GM21576 (cell line): ENCODE results near the gene MPDZ.

Experiments used
- ATAC-seq: cut with Tn5 transposase; IDR thresholded peaks from one replicate; pipeline ENCODE4 v1.9.1; 2021; ENCODE audit warnings: mild to moderate bottlenecking, moderate library complexity; ENCODE audit not compliant: unreplicated experiment

Gene MPDZ

GRCh38 chr9:13189362-13189761 lies 90.1 kb downstream of the MPDZ start:
- no peak for ATAC-seq

GRCh38 chr9:13186774-13187173 lies 92.7 kb downstream of the MPDZ start:
- no peak for ATAC-seq

GRCh38 chr9:13186091-13186490 lies 93.4 kb downstream of the MPDZ start:
- ATAC-seq: no peak

GRCh38 chr9:13181652-13182051 lies 97.8 kb downstream of the MPDZ start:
- no peak for ATAC-seq

GRCh38 chr9:13179257-13179656 lies 100.2 kb downstream of the MPDZ start:
- no peak for ATAC-seq

GRCh38 chr9:13175732-13176131 lies 103.8 kb downstream of the MPDZ start:
- ATAC-seq: no peak

- ATAC-seq: no peak
These were observed 104.4 kb downstream of the MPDZ start for GRCh38 chr9:13174906-13175639.

- ATAC-seq: no peak
These were observed 105.9 kb downstream of the MPDZ start for GRCh38 chr9:13173553-13173952.

- no peak for ATAC-seq
These were observed 108.2 kb downstream of the MPDZ start for GRCh38 chr9:13171261-13171660.

GRCh38 chr9:13166996-13167395 lies 112.5 kb downstream of the MPDZ start:
- ATAC-seq: no peak

GRCh38 chr9:13165956-13166355 lies 113.5 kb downstream of the MPDZ start:
- no peak for ATAC-seq

GRCh38 chr9:13165236-13165945 lies 114.1 kb downstream of the MPDZ start:
- no peak for ATAC-seq

- ATAC-seq: no peak
These were observed 115.5 kb downstream of the MPDZ start for GRCh38 chr9:13163946-13164345.

- no peak for ATAC-seq
These were observed 116.2 kb downstream of the MPDZ start for GRCh38 chr9:13163287-13163686.

- ATAC-seq: no peak
These were observed 119.4 kb downstream of the MPDZ start for GRCh38 chr9:13160051-13160450.

GRCh38 chr9:13158986-13159385 lies 120.5 kb downstream of the MPDZ start:
- ATAC-seq: no peak

- ATAC-seq: no peak
These were observed 128.0 kb downstream of the MPDZ start for GRCh38 chr9:13151489-13151888.

- ATAC-seq: no peak
These were observed 130.0 kb downstream of the MPDZ start for GRCh38 chr9:13149454-13149853.

- ATAC-seq: no peak
These were observed 132.7 kb downstream of the MPDZ start for GRCh38 chr9:13146840-13147239.

GRCh38 chr9:13145340-13145739 lies 134.2 kb downstream of the MPDZ start:
- no peak for ATAC-seq

- ATAC-seq: no peak
These were observed 135.2 kb downstream of the MPDZ start for GRCh38 chr9:13144166-13144775.

- no peak for ATAC-seq
These were observed 136.2 kb downstream of the MPDZ start for GRCh38 chr9:13143281-13143680.
